Activated CD8-positive, alpha-beta T cell treated with anti-CD3 and anti-CD28 coated beads for 36 hours (primary cell): ENCODE data around the gene MORC3. TPM values are rescaled to one million over a fixed set of nuclear protein-coding genes. Genes with fewer than 3 reads are reported as not detected.
"Not testable (repeated sequence)": the region's sequence is repeated elsewhere in the genome, so short reads cannot be mapped to it uniquely, and the experiment has no call there.

Experiments
- ATAC-seq: fragments of 200-7000 bp; cut with Tn5 transposase; one replicate; pipeline ENCODE4 v1.10.0; 2021; ENCODE audit warnings: mild to moderate bottlenecking, moderate library complexity
- CTCF ChIA-PET: fragments of 350-600 bp; sonication (Branson Sonifier 250); formaldehyde crosslinking; loops from one replicate; lab custom pipeline; 2021; ENCODE audit warnings: antibody characterized with exemption; lab: Charles Lee
- POLR2A ChIA-PET: fragments of 350-600 bp; sonication (Branson Sonifier 250); formaldehyde crosslinking; loops from one replicate; lab custom pipeline; 2021; ENCODE audit warnings: antibody characterized with exemption; lab: Charles Lee
- DNase-seq: peaks from one replicate; pipeline ENCODE4 v3.0.0-alpha.2; 2020
- H3K27ac Mint-ChIP-seq: one replicate; pipeline ENCODE4 v1.8.0; 2021; ENCODE audit warnings: mild to moderate bottlenecking, mixed read lengths
- H3K27me3 Mint-ChIP-seq: one replicate; pipeline ENCODE4 v1.8.0; 2021; ENCODE audit warnings: mixed read lengths
- H3K36me3 Mint-ChIP-seq: one replicate; pipeline ENCODE4 v1.8.0; 2021; ENCODE audit warnings: low read depth, mixed read lengths
- H3K4me1 Mint-ChIP-seq: one replicate; pipeline ENCODE4 v1.8.0; 2021; ENCODE audit warnings: low read depth, mixed read lengths
- H3K4me3 Mint-ChIP-seq: one replicate; pipeline ENCODE4 v1.8.0; 2021; ENCODE audit warnings: mild to moderate bottlenecking, moderate library complexity, mixed read lengths
- H3K9me3 Mint-ChIP-seq: one replicate; pipeline ENCODE4 v1.8.0; 2021; ENCODE audit warnings: mixed read lengths
- intact Hi-C: fragments of 100-400 bp; cut with micrococcal nuclease; formaldehyde crosslinking; loops from one replicate; pipeline ENCODE4 v1.10.0; 2022
- total RNA-seq, 2 experiments: library from RNA; stranded (reverse); gene quantifications; one replicate each; pipeline ENCODE4 v1.2.3, GENCODE V29; 2021
- TF ChIP-seq, protein P1 (sequence below): fragments of 200-600 bp; IDR thresholded peaks from one replicate; pipeline ENCODE4 v1.8.0; 2022; ENCODE audit warnings: antibody characterized with exemption, mild to moderate bottlenecking

Gene MORC3
- total RNA-seq, 2 experiments from 2014 or later: 20.4 to 20.7 TPM

DNA sequence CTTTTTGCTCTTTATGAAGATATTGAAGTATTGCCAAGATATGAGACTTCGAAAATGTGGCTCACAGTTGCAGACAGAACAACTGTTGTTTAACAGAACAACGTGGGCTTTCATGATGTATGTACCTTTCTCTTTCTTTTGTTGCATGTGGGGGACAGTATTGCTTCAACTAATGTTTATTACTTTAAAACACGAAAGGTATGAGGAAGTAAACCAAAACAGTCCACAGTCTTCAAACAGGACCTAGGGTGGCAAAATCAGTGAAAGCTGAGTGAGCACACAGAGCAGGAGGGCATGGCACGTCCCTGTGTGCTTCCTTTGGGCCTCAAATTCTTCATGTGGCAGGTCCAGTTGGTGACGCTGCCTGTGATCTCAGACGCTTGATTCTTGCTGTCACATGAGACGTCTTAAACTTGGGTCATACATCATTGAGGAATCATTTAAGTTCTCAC, 57.4 kb downstream of the MORC3 start:
- no peaks in the 10 kb centered on the region for H3K27me3 Mint-ChIP-seq
- ATAC-seq (no peak), DNase-seq (no peak)
- intact Hi-C loops: no loop called here
- ChIA-PET CTCF (no interaction called here), POLR2A (interaction anchor here (1.1 kb wide), 1 partner anchor 10 kb away, joined by 3 read pairs; no protein-coding TSS in a partner anchor)
- peaks cover 11% of the 10 kb centered on the region for H3K36me3 Mint-ChIP-seq
- no peaks in the 10 kb centered on the region for H3K9me3 Mint-ChIP-seq
- TF ChIP-seq, protein P1, sequence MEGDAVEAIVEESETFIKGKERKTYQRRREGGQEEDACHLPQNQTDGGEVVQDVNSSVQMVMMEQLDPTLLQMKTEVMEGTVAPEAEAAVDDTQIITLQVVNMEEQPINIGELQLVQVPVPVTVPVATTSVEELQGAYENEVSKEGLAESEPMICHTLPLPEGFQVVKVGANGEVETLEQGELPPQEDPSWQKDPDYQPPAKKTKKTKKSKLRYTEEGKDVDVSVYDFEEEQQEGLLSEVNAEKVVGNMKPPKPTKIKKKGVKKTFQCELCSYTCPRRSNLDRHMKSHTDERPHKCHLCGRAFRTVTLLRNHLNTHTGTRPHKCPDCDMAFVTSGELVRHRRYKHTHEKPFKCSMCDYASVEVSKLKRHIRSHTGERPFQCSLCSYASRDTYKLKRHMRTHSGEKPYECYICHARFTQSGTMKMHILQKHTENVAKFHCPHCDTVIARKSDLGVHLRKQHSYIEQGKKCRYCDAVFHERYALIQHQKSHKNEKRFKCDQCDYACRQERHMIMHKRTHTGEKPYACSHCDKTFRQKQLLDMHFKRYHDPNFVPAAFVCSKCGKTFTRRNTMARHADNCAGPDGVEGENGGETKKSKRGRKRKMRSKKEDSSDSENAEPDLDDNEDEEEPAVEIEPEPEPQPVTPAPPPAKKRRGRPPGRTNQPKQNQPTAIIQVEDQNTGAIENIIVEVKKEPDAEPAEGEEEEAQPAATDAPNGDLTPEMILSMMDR: no peak
- peaks cover 5% of the 10 kb centered on the region for H3K4me1 Mint-ChIP-seq
- no peak overlapping the region for H3K4me3 Mint-ChIP-seq
- no peak overlapping the region for H3K27ac Mint-ChIP-seq

- intact Hi-C loops: no loop called here
- POLR2A ChIA-PET: no interaction called here
- DNase-seq (no peak), ATAC-seq (no peak)
- peaks cover 5% of the 10 kb centered on the region for H3K4me1 Mint-ChIP-seq
- peaks cover 7% of the 10 kb centered on the region for H3K36me3 Mint-ChIP-seq
- CTCF ChIA-PET: interaction anchor here (1.9 kb wide), 1 partner anchor 11 kb away, joined by 5 read pairs; no protein-coding TSS in a partner anchor
- peak overlapping the region; percentile 13 for H3K27ac Mint-ChIP-seq
- H3K4me3 Mint-ChIP-seq: no peak overlapping the region
- no peaks in the 10 kb centered on the region for H3K9me3 Mint-ChIP-seq
- H3K27me3 Mint-ChIP-seq: no peaks in the 10 kb centered on the region
- TF ChIP-seq, protein P1: no peak
These were observed 59.3 kb downstream of the MORC3 start for GRCh38 chr21:36379251-36379650.

- H3K9me3 Mint-ChIP-seq: no peaks in the 10 kb centered on the region
- DNase-seq (no peak), ATAC-seq (no peak)
- CTCF ChIA-PET: no interaction called here
- no peaks in the 10 kb centered on the region for H3K27me3 Mint-ChIP-seq
- intact Hi-C loops: no loop called here
- H3K4me3 Mint-ChIP-seq: no peak overlapping the region
- peaks cover 13% of the 10 kb centered on the region for H3K4me1 Mint-ChIP-seq
- H3K27ac Mint-ChIP-seq: peak overlapping the region; percentile 36
- POLR2A ChIA-PET: no interaction called here
- TF ChIP-seq, protein P1: no peak
- H3K36me3 Mint-ChIP-seq: peaks cover 13% of the 10 kb centered on the region
These were observed 62.0 kb downstream of the MORC3 start for GRCh38 chr21:36381841-36382589.

DNA sequence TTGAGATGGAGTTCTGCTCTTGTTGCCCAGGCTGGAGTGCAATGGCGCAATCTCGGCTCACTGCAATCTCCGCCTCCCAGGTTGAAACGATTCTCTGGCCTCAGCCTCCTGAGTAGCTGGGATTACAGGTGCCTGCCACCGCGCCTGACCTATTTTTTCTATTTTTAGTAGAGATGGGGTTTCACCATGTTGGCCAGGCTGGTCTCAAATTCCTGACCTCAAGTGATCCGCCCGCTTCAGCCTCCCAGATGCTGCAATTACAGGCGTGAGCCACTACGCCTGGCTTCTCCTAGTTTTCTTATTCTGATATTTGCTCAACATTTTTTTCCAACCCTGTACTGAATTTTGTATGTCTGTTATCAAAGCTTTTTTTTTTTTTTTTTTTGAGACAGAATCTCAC, 62.7 kb downstream of the MORC3 start:
- H3K9me3 Mint-ChIP-seq, POLR2A ChIA-PET, H3K27me3 Mint-ChIP-seq, DNase-seq, ATAC-seq, CTCF ChIA-PET, intact Hi-C loops, H3K27ac Mint-ChIP-seq, H3K4me3 Mint-ChIP-seq: not testable (repeated sequence)
- H3K4me1 Mint-ChIP-seq: peaks cover 16% of the 10 kb centered on the region
- H3K36me3 Mint-ChIP-seq: peaks cover 15% of the 10 kb centered on the region

- POLR2A ChIA-PET: interaction anchor here (0.9 to 1.6 kb wide), 5 partner anchors 13 to 65 kb away, joined by 3 to 4 read pairs (median 3); partner anchors contain the start of gene MORC3
- intact Hi-C loops: no loop called here
These were observed 64.9 kb downstream of the MORC3 start for GRCh38 chr21:36384885-36385232.

More at GRCh38 chr21:36384885-36385232, 64.9 kb downstream of the MORC3 start:
- Mint-ChIP-seq H3K27ac (no peak overlapping the region), H3K9me3 (no peaks in the 10 kb centered on the region), H3K4me1 (peaks cover 18% of the 10 kb centered on the region), H3K27me3 (no peaks in the 10 kb centered on the region), H3K36me3 (peaks cover 29% of the 10 kb centered on the region), H3K4me3 (peak overlapping the region; percentile 36)
- ATAC-seq (peak; percentile 19), DNase-seq (no peak)
- CTCF ChIA-PET: no interaction called here
- TF ChIP-seq, protein P1: no peak
